Measurements from ENCODE around the gene MAP1S.

DNA sequence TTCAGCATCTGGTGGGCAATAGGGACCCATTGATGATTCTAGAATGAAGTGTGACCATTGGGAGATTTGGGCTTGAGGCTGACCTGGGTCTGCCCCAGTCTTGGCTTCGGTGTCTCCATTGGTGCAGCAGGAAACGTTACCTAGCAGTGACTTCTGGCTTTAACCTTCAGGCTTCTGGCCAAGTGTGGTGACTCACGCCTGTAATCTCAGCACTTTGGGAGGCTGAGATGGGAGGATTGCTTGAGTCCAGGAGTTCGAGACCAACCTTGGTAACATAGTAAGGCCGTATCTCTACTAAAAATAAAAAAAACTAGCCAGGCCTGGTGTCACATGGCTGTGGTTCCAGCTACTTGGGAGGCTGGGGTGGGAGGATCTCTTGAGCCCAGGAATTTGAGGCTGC, 39.2 kb downstream of the MAP1S start:
- TF ChIP-seq SUZ12 (IDR thresholded peaks at IDR 0.05; ENCODE audit: extremely low read depth, insufficient read depth, insufficient read length) (no peak), YY1 (IDR thresholded peaks at IDR 0.05; ENCODE audit: insufficient read depth, insufficient read length) (no peak)
